Left ventricle myocardium inferior (tissue), 1 donor: ENCODE measurements around the gene AMOT. TPM values are rescaled to one million over a fixed set of nuclear protein-coding genes. Genes with fewer than 3 reads are reported as not detected.
A peak's percentile ranks its signal among the peaks of the same experiment; 100 is the strongest.

Source experiments
- DNase-seq: peaks from one replicate; pipeline ENCODE4 v3.0.0-alpha.2; 2020
- H3K27ac ChIP-seq: fragments of 200-600 bp; replicated peaks from 2 replicates; pipeline ENCODE4 v1.8.0; 2021
- H3K27me3 ChIP-seq: fragments of 200-600 bp; 2 replicates; pipeline ENCODE4 v1.8.0; 2021; ENCODE audit warnings: low read depth
- H3K36me3 ChIP-seq: fragments of 200-600 bp; 2 replicates; pipeline ENCODE4 v1.8.0; 2021
- H3K4me1 ChIP-seq: fragments of 200-600 bp; 2 replicates; pipeline ENCODE4 v1.8.0; 2021
- H3K4me3 ChIP-seq: fragments of 200-600 bp; 2 replicates; pipeline ENCODE4 v1.8.0; 2021; ENCODE audit warnings: mild to moderate bottlenecking, moderate library complexity
- H3K9me3 ChIP-seq: fragments of 200-600 bp; replicated peaks from 2 replicates; pipeline ENCODE4 v1.8.0; 2021
- intact Hi-C: fragments of 100-400 bp; cut with micrococcal nuclease; formaldehyde crosslinking; loops from one replicate; pipeline ENCODE4 v1.11.0; 2022
- total RNA-seq: library from RNA; stranded (reverse); fragmentation: NEBNext Ultra II Directional; extraction: Animal tissue kit (Norgen Biotek cat#: 25700); gene quantifications from one replicate; pipeline ENCODE4 v1.2.1, GENCODE V29; 2021
- TF ChIP-seq, protein P1 (sequence below): fragments of 200-600 bp; IDR thresholded peaks from 2 replicates; pipeline ENCODE4 v1.8.0; 2021; ENCODE audit warnings: antibody characterized with exemption, mild to moderate bottlenecking, borderline replicate concordance
- donor health status: DM: no; HTN: yes; CAD: no; lungs with severe emphysema.

The AMOT gene
- total RNA-seq, 1 donor from 2014 or later = 6.1 TPM

DNA sequence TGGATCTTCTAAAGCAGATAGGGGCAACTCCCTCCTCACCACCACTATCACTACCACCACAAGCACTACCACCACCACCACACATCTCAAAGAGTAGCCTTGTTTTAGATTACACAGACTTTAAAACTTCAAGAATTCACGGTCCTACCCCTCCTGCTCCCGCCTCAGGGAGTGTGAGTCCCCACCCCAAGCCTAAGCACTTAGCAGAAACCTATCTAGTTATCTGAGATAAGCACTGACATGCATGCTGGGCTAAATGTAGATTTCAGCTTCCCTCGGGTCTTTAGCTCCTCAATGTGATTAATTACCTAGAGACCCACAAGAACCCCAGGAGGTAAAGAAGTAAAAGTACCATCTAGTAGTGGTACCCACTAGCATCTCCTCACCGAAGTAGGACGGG, 775 bp downstream of the AMOT start:
- H3K4me3 ChIP-seq = peak overlapping the region; percentile 80
- H3K4me1 ChIP-seq = no peaks in the 10 kb centered on the region
- no peaks in the 10 kb centered on the region for H3K27me3 ChIP-seq
- DNase-seq = no peak
- no peaks in the 10 kb centered on the region for H3K9me3 ChIP-seq
- TF ChIP-seq, protein P1, sequence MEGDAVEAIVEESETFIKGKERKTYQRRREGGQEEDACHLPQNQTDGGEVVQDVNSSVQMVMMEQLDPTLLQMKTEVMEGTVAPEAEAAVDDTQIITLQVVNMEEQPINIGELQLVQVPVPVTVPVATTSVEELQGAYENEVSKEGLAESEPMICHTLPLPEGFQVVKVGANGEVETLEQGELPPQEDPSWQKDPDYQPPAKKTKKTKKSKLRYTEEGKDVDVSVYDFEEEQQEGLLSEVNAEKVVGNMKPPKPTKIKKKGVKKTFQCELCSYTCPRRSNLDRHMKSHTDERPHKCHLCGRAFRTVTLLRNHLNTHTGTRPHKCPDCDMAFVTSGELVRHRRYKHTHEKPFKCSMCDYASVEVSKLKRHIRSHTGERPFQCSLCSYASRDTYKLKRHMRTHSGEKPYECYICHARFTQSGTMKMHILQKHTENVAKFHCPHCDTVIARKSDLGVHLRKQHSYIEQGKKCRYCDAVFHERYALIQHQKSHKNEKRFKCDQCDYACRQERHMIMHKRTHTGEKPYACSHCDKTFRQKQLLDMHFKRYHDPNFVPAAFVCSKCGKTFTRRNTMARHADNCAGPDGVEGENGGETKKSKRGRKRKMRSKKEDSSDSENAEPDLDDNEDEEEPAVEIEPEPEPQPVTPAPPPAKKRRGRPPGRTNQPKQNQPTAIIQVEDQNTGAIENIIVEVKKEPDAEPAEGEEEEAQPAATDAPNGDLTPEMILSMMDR = no peak
- intact Hi-C loops = no loop called here
- H3K27ac ChIP-seq = no peak overlapping the region
- no peaks in the 10 kb centered on the region for H3K36me3 ChIP-seq

DNA sequence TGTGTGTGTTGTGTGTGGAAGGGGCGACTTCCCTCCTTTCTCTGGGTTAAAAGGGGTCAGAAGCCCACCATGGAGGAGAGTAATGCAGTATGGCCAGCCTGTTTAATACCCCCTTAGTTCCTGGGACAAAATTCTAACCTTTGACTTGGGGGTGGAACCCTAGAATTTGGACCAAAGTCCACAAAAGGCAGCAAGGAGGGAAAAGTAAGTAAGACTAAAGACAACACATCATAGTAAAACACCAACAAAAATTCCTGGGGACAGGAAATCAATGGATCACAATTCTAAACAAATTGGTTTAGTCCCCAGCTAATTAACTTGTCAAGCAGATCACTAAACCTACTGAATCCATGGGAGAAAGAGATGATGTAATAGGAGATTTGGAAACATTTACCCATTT, 3.1 kb downstream of the AMOT start:
- TF ChIP-seq, protein P1 = no peak
- Histone ChIP-seq H3K27ac (no peak overlapping the region), H3K27me3 (no peaks in the 10 kb centered on the region), H3K36me3 (no peaks in the 10 kb centered on the region), H3K4me1 (no peaks in the 10 kb centered on the region), H3K4me3 (no peak overlapping the region), H3K9me3 (no peaks in the 10 kb centered on the region)
- intact Hi-C loops = no loop called here
- no peak for DNase-seq

DNA sequence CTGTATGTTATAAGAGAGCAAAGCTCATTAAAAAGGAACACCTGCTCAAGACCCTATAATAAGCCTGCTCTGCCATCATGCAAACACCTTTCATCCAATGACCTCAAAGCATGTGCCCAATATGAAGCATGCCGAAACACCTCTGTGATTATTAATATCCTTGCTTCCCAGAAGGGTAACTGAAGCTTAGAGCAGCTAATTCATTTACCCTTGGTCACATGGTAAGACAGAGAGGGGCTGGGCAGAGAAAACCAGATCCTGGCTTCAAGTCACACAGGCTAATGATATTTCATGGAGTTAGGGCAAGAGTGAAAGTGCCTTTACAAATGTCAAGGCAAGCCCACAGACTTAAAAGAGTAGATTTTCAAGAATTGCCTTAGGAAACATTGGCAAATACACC, 5.6 kb downstream of the AMOT start:
- Histone ChIP-seq H3K27me3 (no peaks in the 10 kb centered on the region), H3K4me1 (no peaks in the 10 kb centered on the region), H3K9me3 (no peaks in the 10 kb centered on the region), H3K4me3 (no peak overlapping the region), H3K27ac (no peak overlapping the region), H3K36me3 (no peaks in the 10 kb centered on the region)
- intact Hi-C loops = no loop called here
- TF ChIP-seq, protein P1 = no peak
- DNase-seq = no peak

DNA sequence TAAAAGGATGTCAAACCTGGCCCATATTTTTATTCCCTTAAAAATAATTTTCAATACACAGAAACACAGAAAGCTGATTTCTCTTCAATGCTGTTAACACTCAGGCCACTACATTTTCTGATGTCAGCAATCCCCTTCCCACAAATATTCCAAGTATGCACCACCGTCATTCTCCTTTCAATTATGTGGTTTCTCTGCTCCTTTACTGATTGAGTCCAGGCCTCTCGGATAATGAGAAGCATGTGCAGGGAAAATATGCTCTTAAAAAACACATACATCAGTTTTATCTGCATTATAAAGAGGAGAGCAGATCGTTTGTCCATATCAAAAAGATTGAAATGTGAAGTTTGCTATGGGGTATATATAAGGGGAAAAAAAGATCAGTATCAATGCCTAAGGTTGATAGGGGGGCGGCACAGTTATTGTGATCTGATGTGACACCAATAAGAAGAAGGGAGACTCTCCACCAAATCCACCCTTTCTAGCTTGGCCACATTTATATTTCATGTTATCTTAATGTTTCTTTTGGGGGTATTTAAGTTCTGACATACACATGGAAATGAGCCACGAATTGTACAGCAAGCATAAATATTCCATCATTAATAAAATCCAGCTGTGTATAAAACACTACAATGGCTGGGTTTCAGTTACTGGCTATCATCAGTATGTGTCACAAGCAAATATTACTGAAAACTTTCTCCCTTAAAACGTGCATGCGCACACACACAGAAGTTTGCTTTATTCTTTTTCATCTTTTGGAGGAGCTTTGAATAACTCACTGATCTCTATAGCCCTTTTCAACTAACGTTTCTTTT, 6.4 kb downstream of the AMOT start:
- Histone ChIP-seq H3K36me3 (no peaks in the 10 kb centered on the region), H3K4me3 (no peak overlapping the region), H3K4me1 (no peaks in the 10 kb centered on the region), H3K9me3 (no peaks in the 10 kb centered on the region), H3K27me3 (no peaks in the 10 kb centered on the region), H3K27ac (no peak overlapping the region)
- DNase-seq = no peak
- intact Hi-C loops = no loop called here
- TF ChIP-seq, protein P1 = no peak

DNA sequence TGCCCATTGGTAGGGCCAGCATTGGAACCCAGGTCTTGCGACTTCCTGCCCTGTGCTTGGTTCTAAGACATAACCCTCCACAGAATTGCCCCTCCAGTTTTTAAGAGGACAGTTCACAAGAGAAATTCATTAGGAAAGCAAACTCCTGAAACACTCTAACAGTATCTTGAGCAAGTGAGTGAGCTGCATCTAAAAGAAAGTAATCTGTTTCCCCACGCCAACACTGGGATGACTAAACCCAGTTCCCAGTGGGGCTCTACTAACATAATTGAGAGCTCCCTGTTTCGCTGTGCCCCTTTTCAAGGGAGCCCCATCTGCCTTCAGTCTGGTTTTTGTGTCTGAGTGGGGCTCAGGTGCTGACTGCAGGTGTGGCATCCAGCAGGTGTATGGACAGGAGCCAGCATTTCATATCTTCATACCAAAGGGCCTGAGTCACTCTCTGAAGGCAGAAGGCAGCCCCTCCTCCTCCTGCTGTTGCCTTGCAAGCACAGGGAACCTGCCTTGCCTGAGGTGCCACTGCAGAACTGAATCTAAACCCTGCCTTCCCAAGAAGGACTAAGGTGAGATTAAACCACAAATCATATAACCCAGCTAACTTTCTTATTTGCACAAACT, 8.0 kb downstream of the AMOT start:
- intact Hi-C loops = no loop called here
- TF ChIP-seq, protein P1 = no peak
- Histone ChIP-seq H3K36me3 (no peaks in the 10 kb centered on the region), H3K4me3 (no peak overlapping the region), H3K4me1 (no peaks in the 10 kb centered on the region), H3K27me3 (no peaks in the 10 kb centered on the region), H3K27ac (no peak overlapping the region), H3K9me3 (no peaks in the 10 kb centered on the region)
- no peak for DNase-seq
